Astrocyte (in vitro differentiated cells and primary cell): ENCODE measurements around the gene CACNA1E.

Experiments
- CTCF ChIP-seq: IDR thresholded peaks from 2 replicates; pipeline ENCODE4 v1.5.1; 2011; ENCODE audit warnings: low read depth, mild to moderate bottlenecking, inconsistent platforms, low read length, moderate library complexity; ENCODE audit not compliant: insufficient read depth
- EZH2 ChIP-seq: IDR thresholded peaks from 2 replicates; pipeline ENCODE4 v1.6.1; 2012; ENCODE audit warnings: mild to moderate bottlenecking, low read length, inconsistent platforms; ENCODE audit not compliant: insufficient read depth

GRCh38 chr1:181777812-181778211 lies 294.5 kb downstream of the CACNA1E start:
- TF ChIP-seq CTCF = no peak
- no peak for TF ChIP-seq EZH2
